SK-N-SH (cell line): ENCODE measurements around the gene ITCH. TPM values are rescaled to one million over a fixed set of nuclear protein-coding genes. Genes with fewer than 3 reads are reported as not detected.
"Not testable (repeated sequence)": the region's sequence is repeated elsewhere in the genome, so short reads cannot be mapped to it uniquely, and the experiment has no call there.

Experiments
- CTCF ChIA-PET: fragments of 300-600, 350-600 bp; formaldehyde crosslinking; extraction: SDS; loops from one replicate; lab custom pipeline; 2021; lab: Yijun Ruan, JAX
- POLR2A ChIA-PET: fragments of 350-600 bp; sonication (Branson Sonifier 250); formaldehyde crosslinking; extraction: SDS; loops from one replicate; lab custom pipeline; 2020; ENCODE audit warnings: antibody characterized with exemption, inconsistent platforms; lab: Yijun Ruan, JAX
- DNase-seq: peaks from one replicate; pipeline ENCODE4 v3.0.0; 2012
- H2AFZ ChIP-seq: fragments of 200-600 bp; sonication (generic); 2 replicates; pipeline ENCODE4 v1.8.1; 2016; ENCODE audit warnings: antibody characterized with exemption, mild to moderate bottlenecking, low read depth
- H3F3A ChIP-seq: fragments of 200-600 bp; sonication (generic); replicated peaks from 2 replicates; pipeline ENCODE3; 2016; ENCODE audit warnings: antibody characterized with exemption, mild to moderate bottlenecking; ENCODE audit not compliant: insufficient read depth
- H3K27ac ChIP-seq, 2 experiments: fragments of 200-500 bp in 1 of 2; fragments of 200-600 bp in 1 of 2; sonication (Bioruptor generic) in 1 of 2; sonication (generic), shearing (Covaris generic) in 1 of 2; 2 replicates each; pipeline versions ENCODE4 v1.5.1 to v1.6.1; 2014 to 2016; ENCODE audit warnings: low read depth in 2 of 2, inconsistent platforms in 1 of 2, low read length in 1 of 2, mild to moderate bottlenecking in 1 of 2, mixed read lengths in 1 of 2
- H3K27me3 ChIP-seq: fragments of 200-600 bp; sonication (generic), shearing (Covaris generic); 2 replicates; pipeline ENCODE4 v1.6.1; 2016; ENCODE audit warnings: mixed run types; ENCODE audit not compliant: insufficient read depth
- H3K36me3 ChIP-seq, 2 experiments: fragments of 200-500 bp in 1 of 2; fragments of 200-600 bp in 1 of 2; sonication (Bioruptor generic) in 1 of 2; sonication (generic) in 1 of 2; replicated peaks in 1 of 2; 2 replicates each; pipeline versions ENCODE3 to v1.5.1; 2014 to 2016; ENCODE audit warnings: low read length in 1 of 2, mild to moderate bottlenecking in 1 of 2; ENCODE audit not compliant: insufficient read depth in 2 of 2, control insufficient read depth in 1 of 2
- H3K4me1 ChIP-seq, 2 experiments: fragments of 200-500 bp in 1 of 2; fragments of 200-600 bp in 1 of 2; sonication (Bioruptor generic) in 1 of 2; sonication (generic), shearing (Covaris generic) in 1 of 2; 2 replicates each; pipeline versions ENCODE4 v1.5.1 to v1.6.1; 2014 to 2016; ENCODE audit warnings: low read depth in 1 of 2, low read length in 1 of 2, mixed run types in 1 of 2; ENCODE audit not compliant: insufficient read depth in 2 of 2, control insufficient read depth in 1 of 2
- H3K4me2 ChIP-seq: fragments of 200-600 bp; sonication (generic), shearing (Covaris generic); 2 replicates; pipeline ENCODE4 v1.6.1; 2017; ENCODE audit warnings: mixed run types
- H3K4me3 ChIP-seq, 2 experiments: fragments of 200-500 bp in 1 of 2; fragments of 200-600 bp in 1 of 2; sonication (Bioruptor generic) in 1 of 2; sonication (generic), shearing (Covaris generic) in 1 of 2; 2 replicates each; pipeline versions ENCODE4 v1.5.1 to v1.8.1; 2014 to 2016; ENCODE audit warnings: low read depth in 2 of 2, inconsistent platforms in 1 of 2, low read length in 1 of 2, mild to moderate bottlenecking in 1 of 2, mixed read lengths in 1 of 2, moderate library complexity in 1 of 2
- H3K79me2 ChIP-seq: fragments of 200-600 bp; sonication (generic); 2 replicates; pipeline ENCODE4 v1.8.1; 2017; ENCODE audit warnings: mild to moderate bottlenecking; ENCODE audit not compliant: insufficient read depth
- H3K9ac ChIP-seq: fragments of 200-600 bp; sonication (generic); 2 replicates; pipeline ENCODE4 v1.6.1; 2017; ENCODE audit warnings: mixed run types
- H3K9me2 ChIP-seq: fragments of 200-600 bp; sonication (generic); 2 replicates; pipeline ENCODE4 v1.6.1; 2017; ENCODE audit warnings: mixed run types
- H3K9me3 ChIP-seq: fragments of 200-600 bp; sonication (generic); 2 replicates; pipeline ENCODE4 v1.6.1; 2017; ENCODE audit warnings: mixed run types, mild to moderate bottlenecking, moderate library complexity
- H4K20me1 ChIP-seq: fragments of 200-600 bp; sonication (generic); 2 replicates; pipeline ENCODE4 v1.6.1; 2017; ENCODE audit warnings: mild to moderate bottlenecking, mixed run types; ENCODE audit not compliant: insufficient read depth
- EP300 ChIP-seq, 2 experiments: IDR thresholded peaks; 2 replicates each; pipeline versions ENCODE4 v1.4.0 to v1.6.1; 2012; ENCODE audit warnings: borderline replicate concordance in 1 of 2, low read depth in 1 of 2, low read length in 1 of 2
- EZH2phosphoT487 ChIP-seq: fragments of 200-600 bp; sonication (generic); IDR thresholded peaks from 2 replicates; pipeline ENCODE4 v1.6.1; 2017; ENCODE audit warnings: low read depth, mixed run types, mild to moderate bottlenecking, antibody characterized with exemption, moderate library complexity, borderline replicate concordance
- FOSL2 ChIP-seq: IDR thresholded peaks from 2 replicates; pipeline ENCODE4 v1.4.0; 2012; ENCODE audit warnings: low read depth, mild to moderate bottlenecking, moderate library complexity, borderline replicate concordance
- FOXM1 ChIP-seq: IDR thresholded peaks from 2 replicates; pipeline ENCODE4 v1.4.0; 2012; ENCODE audit warnings: low read depth, mild to moderate bottlenecking
- GABPA ChIP-seq: IDR thresholded peaks from 2 replicates; pipeline ENCODE4 v1.4.0; 2012; ENCODE audit warnings: low read depth, mild to moderate bottlenecking
- GATA2 ChIP-seq: sonication (generic); formaldehyde crosslinking; IDR thresholded peaks from 2 replicates; pipeline ENCODE4 v1.5.0; 2020; ENCODE audit warnings: mild to moderate bottlenecking, missing genetic modification reagents
- JUND ChIP-seq: IDR thresholded peaks from 2 replicates; pipeline ENCODE4 v1.4.0; 2012
- MAX ChIP-seq: IDR thresholded peaks from 2 replicates; pipeline ENCODE4 v1.4.0; 2012; ENCODE audit warnings: low read depth
- MEF2A ChIP-seq: IDR thresholded peaks from 2 replicates; pipeline ENCODE4 v1.4.0; 2012; ENCODE audit warnings: low read depth, borderline replicate concordance
- MXI1 ChIP-seq: IDR thresholded peaks from 2 replicates; pipeline ENCODE4 v1.6.1; 2012; ENCODE audit warnings: mild to moderate bottlenecking, low read depth, low read length, improper control_type of control experiment
- PBX3 ChIP-seq: IDR thresholded peaks from 2 replicates; pipeline ENCODE4; 2012
- RCOR1 ChIP-seq: fragments of 150-350 bp; IDR thresholded peaks from 2 replicates; pipeline ENCODE4 v1.6.1; 2017; ENCODE audit warnings: antibody characterized with exemption, low read length
- RFX5 ChIP-seq: IDR thresholded peaks from 2 replicates; pipeline ENCODE4 v1.6.1; 2012; ENCODE audit warnings: mild to moderate bottlenecking, improper control_type of control experiment, low read length
- RXRA ChIP-seq: IDR thresholded peaks from 2 replicates; pipeline ENCODE4 v1.4.0; 2012; ENCODE audit warnings: low read depth, mild to moderate bottlenecking, borderline replicate concordance
- SMC3 ChIP-seq: IDR thresholded peaks from 2 replicates; pipeline ENCODE4 v1.6.1; 2012; ENCODE audit warnings: low read depth, low read length, improper control_type of control experiment
- YY1 ChIP-seq: IDR thresholded peaks from 2 replicates; pipeline ENCODE4 v1.4.0; 2012; ENCODE audit warnings: low read depth, mild to moderate bottlenecking
- WGBS: methylation state at CpG from one replicate; pipeline ENCODE4 v1.1.6; 2017; ENCODE audit warnings: low lambda C conversion rate; 5-methylcytosine and 5-hydroxymethylcytosine counted together
- polyA plus RNA-seq, 3 experiments: library from polyadenylated mRNA; depleted of rRNA; stranded (reverse); fragments of >200 nt; gene quantifications; 2 replicates each; pipeline ENCODE4 v1.2.3, GENCODE V29; 2012

ITCH gene
- polyA plus RNA-seq, 1 of the 3 experiments (the other 2 are of a cell fraction) = 3.8 TPM

- TF ChIP-seq RCOR1 (no peak), YY1 (no peak), FOXM1 (no peak)
Observed at GRCh38 chr20:34337544-34337943, 25.5 kb upstream of the ITCH start (continued).

GRCh38 chr20:34337982-34338726, 24.9 kb upstream of the ITCH start:
- Histone ChIP-seq H3K27ac (no peak overlapping the region), H3K4me1 (no peaks in the 10 kb centered on the region), H3K4me3 (no peak overlapping the region), H3K9me3 (no peaks in the 10 kb centered on the region), H3K4me2 (no peak overlapping the region), H2AFZ (no peak overlapping the region), H3K36me3 (no peaks in the 10 kb centered on the region), H3K79me2 (no peaks in the 10 kb centered on the region), H3F3A (no peaks in the 10 kb centered on the region), H3K9me2 (no peaks in the 10 kb centered on the region), H3K27me3 (no peaks in the 10 kb centered on the region), H4K20me1 (no peaks in the 10 kb centered on the region), H3K9ac (no peak overlapping the region)
- no peak for DNase-seq
- no peak for TF ChIP-seq MAX
- TF ChIP-seq GATA2 (CRISPR knock-in tag) = no peak
- no peak for TF ChIP-seq EZH2phosphoT487
- no peak for TF ChIP-seq SMC3
- no peak for TF ChIP-seq MXI1
- TF ChIP-seq EP300 (IDR thresholded peaks at IDR 0.05; ENCODE audit: borderline replicate concordance in 1 of 2, low read depth in 1 of 2, low read length in 1 of 2) = no peak
- no peak for TF ChIP-seq PBX3
- TF ChIP-seq MEF2A = no peak
- no peak for TF ChIP-seq FOSL2
- TF ChIP-seq RFX5 = no peak
- no peak for TF ChIP-seq RXRA
- TF ChIP-seq GABPA = no peak
- no peak for TF ChIP-seq RCOR1
- no peak for TF ChIP-seq JUND
- 89% methylated on average over 13 of the region's 15 CpGs for WGBS
- CTCF ChIA-PET = interaction anchor here (0.6 to 5.2 kb wide), 2 partner anchors 26 to 339 kb away, joined by 3 to 40 read pairs; no protein-coding TSS in a partner anchor
- POLR2A ChIA-PET = no interaction called here

GRCh38 chr20:34340726-34341125, 22.3 kb upstream of the ITCH start:
- POLR2A ChIA-PET, H3K4me3 ChIP-seq, H4K20me1 ChIP-seq, DNase-seq, H3K9me2 ChIP-seq, H3K36me3 ChIP-seq, H3K4me1 ChIP-seq, H2AFZ ChIP-seq, H3K4me2 ChIP-seq, H3K9me3 ChIP-seq, H3F3A ChIP-seq, H3K27me3 ChIP-seq, H3K27ac ChIP-seq, H3K79me2 ChIP-seq, H3K9ac ChIP-seq: not testable (repeated sequence)
- 93% methylated on average over 10 of the region's 10 CpGs for WGBS
- CTCF ChIA-PET = interaction anchor here (1.2 kb wide), 1 partner anchor 28 kb away, joined by 4 read pairs; no protein-coding TSS in a partner anchor

DNA sequence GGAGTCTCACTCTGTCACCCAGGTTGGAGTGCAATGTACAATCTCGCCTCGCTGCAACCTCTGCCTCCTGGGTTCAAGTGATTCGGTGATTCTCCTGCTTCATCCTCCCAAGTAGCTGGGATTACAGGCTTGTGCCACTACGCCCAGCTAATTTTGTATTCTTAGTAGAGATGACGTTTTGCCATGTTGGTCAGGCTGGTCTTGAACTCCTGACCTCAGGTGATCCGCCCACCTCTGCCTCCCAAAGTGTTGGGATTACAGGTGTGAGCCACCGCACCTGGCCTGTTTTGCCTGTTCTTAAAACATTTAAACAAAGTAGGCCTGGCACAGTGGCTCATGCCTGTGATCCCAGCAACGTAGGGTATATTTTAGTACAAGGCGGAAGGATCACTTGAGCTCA, 21.9 kb upstream of the ITCH start:
- H3K9ac ChIP-seq, H3K27ac ChIP-seq, H3K36me3 ChIP-seq, H3K4me3 ChIP-seq, H3K4me1 ChIP-seq, DNase-seq, POLR2A ChIA-PET, H4K20me1 ChIP-seq, H3K4me2 ChIP-seq, H3K9me2 ChIP-seq, H3K27me3 ChIP-seq, H3K9me3 ChIP-seq, H2AFZ ChIP-seq, H3K79me2 ChIP-seq, H3F3A ChIP-seq: not testable (repeated sequence)
- CTCF ChIA-PET = interaction anchor here (1.2 kb wide), 1 partner anchor 29 kb away, joined by 4 read pairs; no protein-coding TSS in a partner anchor
- WGBS = 93% methylated on average over 9 of the region's 9 CpGs
